ENCODE data around the gene HIBCH. TPM values are rescaled to one million over a fixed set of nuclear protein-coding genes. Genes with fewer than 3 reads are reported as not detected.

HIBCH gene
- total RNA-seq, 2 experiments from 2014 or later = 15.6 to 29.7 TPM

DNA sequence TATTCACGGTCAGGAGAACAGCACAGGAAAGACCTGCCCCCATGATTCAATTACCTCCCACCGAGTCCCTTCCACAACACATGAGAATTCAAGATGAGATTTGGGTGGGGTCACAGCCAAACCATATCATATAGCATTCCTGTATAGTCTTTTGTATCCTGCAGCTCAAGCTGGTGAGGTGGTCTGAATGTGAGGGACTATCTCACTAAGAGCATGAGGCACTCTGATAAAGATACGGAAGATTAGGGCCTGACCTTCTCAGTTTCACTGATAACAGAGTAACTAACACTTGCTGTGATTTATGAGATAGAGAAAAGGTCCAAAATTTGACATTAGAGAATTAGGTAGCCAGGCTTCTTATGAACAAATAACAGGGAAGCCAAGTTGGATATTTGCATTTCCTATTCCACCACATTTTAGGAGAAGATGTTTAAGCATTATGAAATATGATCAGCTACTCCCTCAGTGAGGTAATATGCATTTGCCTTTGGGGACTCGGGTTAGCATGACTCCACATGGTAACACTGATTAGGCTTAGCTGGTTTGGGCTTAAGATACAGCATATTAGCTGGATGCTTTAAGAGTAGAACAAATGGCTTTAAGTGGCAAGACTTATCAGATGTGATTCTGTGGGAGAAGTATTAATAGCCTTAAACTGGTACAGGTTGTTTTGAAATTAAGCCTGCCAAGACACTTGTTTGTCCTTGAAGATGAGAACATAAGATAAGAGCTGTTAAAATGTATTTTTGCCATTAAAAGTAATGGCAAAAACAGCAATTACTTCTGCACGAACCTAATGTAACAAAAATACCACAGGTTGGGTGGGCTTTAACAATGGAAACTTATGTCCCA, 150.2 kb downstream of the HIBCH start:
- H3K27ac ChIP-seq (ENCODE audit: low read depth, low read length, poor library complexity, severe bottlenecking) = no peak overlapping the region
- no peak for DNase-seq (ENCODE audit: low spot score)
- no peak overlapping the region for H3K4me2 ChIP-seq (ENCODE audit: low read length)
- H4K20me1 ChIP-seq (ENCODE audit: insufficient read depth, low read length) = no peaks in the 10 kb centered on the region
- H3K4me1 ChIP-seq (ENCODE audit: insufficient read depth, low read length, poor library complexity, severe bottlenecking) = no peaks in the 10 kb centered on the region
- ChIA-PET POLR2A (interaction anchor here (0.5 to 3.2 kb wide), 4 partner anchors 9 to 1483 kb away, joined by 3 to 13 read pairs (median 4); a partner anchor contains a TSS), CTCF (ENCODE audit: unreplicated experiment) (no interaction called here)
- no peaks in the 10 kb centered on the region for H3K9me3 ChIP-seq (ENCODE audit: low read length)
- no TSS peak for BruUV-seq (replicated peaks)
- no peak for TF ChIP-seq EZH2phosphoT487 (IDR thresholded peaks at IDR 0.05; ENCODE audit: borderline replicate concordance, low read depth, low read length)
- TF ChIP-seq, protein P1, sequence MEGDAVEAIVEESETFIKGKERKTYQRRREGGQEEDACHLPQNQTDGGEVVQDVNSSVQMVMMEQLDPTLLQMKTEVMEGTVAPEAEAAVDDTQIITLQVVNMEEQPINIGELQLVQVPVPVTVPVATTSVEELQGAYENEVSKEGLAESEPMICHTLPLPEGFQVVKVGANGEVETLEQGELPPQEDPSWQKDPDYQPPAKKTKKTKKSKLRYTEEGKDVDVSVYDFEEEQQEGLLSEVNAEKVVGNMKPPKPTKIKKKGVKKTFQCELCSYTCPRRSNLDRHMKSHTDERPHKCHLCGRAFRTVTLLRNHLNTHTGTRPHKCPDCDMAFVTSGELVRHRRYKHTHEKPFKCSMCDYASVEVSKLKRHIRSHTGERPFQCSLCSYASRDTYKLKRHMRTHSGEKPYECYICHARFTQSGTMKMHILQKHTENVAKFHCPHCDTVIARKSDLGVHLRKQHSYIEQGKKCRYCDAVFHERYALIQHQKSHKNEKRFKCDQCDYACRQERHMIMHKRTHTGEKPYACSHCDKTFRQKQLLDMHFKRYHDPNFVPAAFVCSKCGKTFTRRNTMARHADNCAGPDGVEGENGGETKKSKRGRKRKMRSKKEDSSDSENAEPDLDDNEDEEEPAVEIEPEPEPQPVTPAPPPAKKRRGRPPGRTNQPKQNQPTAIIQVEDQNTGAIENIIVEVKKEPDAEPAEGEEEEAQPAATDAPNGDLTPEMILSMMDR (conservative IDR thresholded peaks at IDR 0.05; ENCODE audit: low read length) = no peak
- no peaks in the 10 kb centered on the region for H3K9me2 ChIP-seq (ENCODE audit: insufficient read depth, low read length)
- no peak overlapping the region for H2AFZ ChIP-seq (ENCODE audit: low read length)
- intact Hi-C loops (cut with micrococcal nuclease; ENCODE audit: unreplicated experiment) = no loop called here
- H3K79me2 ChIP-seq (ENCODE audit: insufficient read depth, low read depth, low read length) = no peaks in the 10 kb centered on the region
- H3K4me3 ChIP-seq (ENCODE audit: low read depth, low read length, poor library complexity, severe bottlenecking) = no peak overlapping the region
- H3K36me3 ChIP-seq (ENCODE audit: insufficient read depth, low read length) = no peaks in the 10 kb centered on the region

- BruUV-seq (replicated peaks) = no TSS peak
- no peaks in the 10 kb centered on the region for H3K4me1 ChIP-seq (ENCODE audit: insufficient read depth, low read length, poor library complexity, severe bottlenecking)
- H3K27ac ChIP-seq (ENCODE audit: low read depth, low read length, poor library complexity, severe bottlenecking) = no peak overlapping the region
- H3K9me2 ChIP-seq (ENCODE audit: insufficient read depth, low read length) = no peaks in the 10 kb centered on the region
- no peaks in the 10 kb centered on the region for H3K9me3 ChIP-seq (ENCODE audit: low read length)
- no peak overlapping the region for H3K4me3 ChIP-seq (ENCODE audit: low read depth, low read length, poor library complexity, severe bottlenecking)
- H3K79me2 ChIP-seq (ENCODE audit: insufficient read depth, low read depth, low read length) = no peaks in the 10 kb centered on the region
- no peak overlapping the region for H2AFZ ChIP-seq (ENCODE audit: low read length)
- POLR2A ChIA-PET = interaction anchor here (0.6 kb wide), 2 partner anchors 31 to 203 kb away, joined by 3 to 6 read pairs; no protein-coding TSS in a partner anchor
- no peaks in the 10 kb centered on the region for H4K20me1 ChIP-seq (ENCODE audit: insufficient read depth, low read length)
- H3K4me2 ChIP-seq (ENCODE audit: low read length) = no peak overlapping the region
- no peaks in the 10 kb centered on the region for H3K36me3 ChIP-seq (ENCODE audit: insufficient read depth, low read length)
- intact Hi-C loops (cut with micrococcal nuclease; ENCODE audit: unreplicated experiment) = no loop called here
- no peak for DNase-seq (ENCODE audit: low spot score)
- no peak for TF ChIP-seq EZH2phosphoT487 (IDR thresholded peaks at IDR 0.05; ENCODE audit: borderline replicate concordance, low read depth, low read length)
- TF ChIP-seq, protein P1 (conservative IDR thresholded peaks at IDR 0.05; ENCODE audit: low read length) = no peak
- CTCF ChIA-PET (ENCODE audit: unreplicated experiment) = no interaction called here
These were observed 151.9 kb downstream of the HIBCH start for GRCh38 chr2:190167702-190168101.

DNA sequence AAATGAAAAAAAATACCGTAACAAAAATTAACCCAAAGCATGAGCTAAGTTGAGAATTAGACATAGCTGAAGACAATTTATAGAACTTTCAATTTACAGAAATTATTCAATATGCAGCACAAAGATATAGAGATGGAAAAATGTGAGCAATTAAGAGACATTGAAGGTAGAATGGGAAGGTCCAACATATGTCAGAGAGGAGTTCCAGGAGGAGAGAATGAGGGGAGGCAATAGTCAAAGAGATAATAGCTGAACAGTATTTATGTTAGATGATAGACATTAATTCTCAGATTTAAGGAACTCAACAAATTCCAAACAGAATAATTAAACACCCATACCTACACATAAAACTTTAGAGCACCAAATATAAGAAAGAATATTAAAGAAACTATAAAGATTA, 154.1 kb downstream of the HIBCH start:
- H3K9me3 ChIP-seq (ENCODE audit: low read length) = no peaks in the 10 kb centered on the region
- ChIA-PET POLR2A (interaction anchor here (1.0 kb wide), 1 partner anchor 9 kb away, joined by 5 read pairs; no protein-coding TSS in a partner anchor), CTCF (ENCODE audit: unreplicated experiment) (no interaction called here)
- no peaks in the 10 kb centered on the region for H3K36me3 ChIP-seq (ENCODE audit: insufficient read depth, low read length)
- H3K9me2 ChIP-seq (ENCODE audit: insufficient read depth, low read length) = no peaks in the 10 kb centered on the region
- no peak overlapping the region for H3K27ac ChIP-seq (ENCODE audit: low read depth, low read length, poor library complexity, severe bottlenecking)
- no peak overlapping the region for H3K4me3 ChIP-seq (ENCODE audit: low read depth, low read length, poor library complexity, severe bottlenecking)
- no peaks in the 10 kb centered on the region for H3K4me1 ChIP-seq (ENCODE audit: insufficient read depth, low read length, poor library complexity, severe bottlenecking)
- intact Hi-C loops (cut with micrococcal nuclease; ENCODE audit: unreplicated experiment) = no loop called here
- BruUV-seq (replicated peaks) = no TSS peak
- DNase-seq (ENCODE audit: low spot score) = no peak
- TF ChIP-seq, protein P1 (conservative IDR thresholded peaks at IDR 0.05; ENCODE audit: low read length) = no peak
- TF ChIP-seq EZH2phosphoT487 (IDR thresholded peaks at IDR 0.05; ENCODE audit: borderline replicate concordance, low read depth, low read length) = no peak
- no peaks in the 10 kb centered on the region for H4K20me1 ChIP-seq (ENCODE audit: insufficient read depth, low read length)
- no peak overlapping the region for H2AFZ ChIP-seq (ENCODE audit: low read length)
- H3K4me2 ChIP-seq (ENCODE audit: low read length) = no peak overlapping the region
- no peaks in the 10 kb centered on the region for H3K79me2 ChIP-seq (ENCODE audit: insufficient read depth, low read depth, low read length)
